HepG2 (cell line): ENCODE measurements around the gene RASGRP1. TPM values are rescaled to one million over a fixed set of nuclear protein-coding genes. Genes with fewer than 3 reads are reported as not detected.

ENCODE experiments used
- ATAC-seq: fragments of 200-7000 bp; cut with Tn5 transposase; 3 replicates; pipeline ENCODE4 v1.9.1; 2020; ENCODE audit warnings: mild to moderate bottlenecking, moderate library complexity
- BruUV-seq: library from RNA; stranded (reverse); fragments of 400-500 nt; replicated peaks from 2 replicates; lab custom pipeline; 2021; lab: Mats Ljungman, UMichigan
- CTCF ChIA-PET: fragments of 300-600 bp; formaldehyde crosslinking; extraction: SDS; loops from one replicate; lab custom pipeline; 2021; ENCODE audit warnings: low total read pairs, inconsistent platforms, low intra/inter-chr PET ratio; lab: Yijun Ruan, JAX
- POLR2A ChIA-PET: fragments of 350-600 bp; sonication (Branson Sonifier 250); formaldehyde crosslinking; loops from one replicate; lab custom pipeline; 2020; ENCODE audit warnings: antibody characterized with exemption, inconsistent platforms; lab: Yijun Ruan, JAX
- DNase-seq: peaks from one replicate; pipeline ENCODE4 v3.0.0-alpha.2; 2015; ENCODE audit warnings: low spot score
- FAIRE-seq: peaks from 3 replicates; lab custom pipeline; 2011; peaks lifted over from hg19 to GRCh38; lab: Jason Lieb, UNC
- H2AFZ ChIP-seq: one replicate; pipeline ENCODE4 v1.6.1; 2011; ENCODE audit warnings: low read length, inconsistent platforms
- H3K27ac ChIP-seq: fragments of 300-600 bp; 3 replicates; pipeline ENCODE4 v1.8.0; 2011; ENCODE audit warnings: mixed run types, mild to moderate bottlenecking, mixed read lengths, low read length, inconsistent platforms; ENCODE audit not compliant: insufficient read depth; ENCODE audit errors: extremely low read length
- H3K27me3 ChIP-seq, 2 experiments: fragments of 200-600 bp in 1 of 2; 2 replicates in 1 of 2; 3 replicates in 1 of 2; pipeline versions ENCODE4 v1.6.0 to v1.8.0; 2011; ENCODE audit warnings: low read length in 2 of 2, mild to moderate bottlenecking in 2 of 2, moderate library complexity in 2 of 2, inconsistent platforms in 1 of 2; ENCODE audit not compliant: insufficient read depth in 2 of 2, control insufficient read depth in 1 of 2
- H3K36me3 ChIP-seq, 2 experiments: fragments of 200-600 bp in 1 of 2; replicated peaks in 1 of 2; 2 replicates in 1 of 2; 3 replicates in 1 of 2; pipeline versions ENCODE4 v1.5.1 to v1.8.0; 2011; ENCODE audit warnings: low read length in 2 of 2, inconsistent platforms in 1 of 2; ENCODE audit not compliant: insufficient read depth in 2 of 2, control insufficient read depth in 1 of 2
- H3K4me1 ChIP-seq: 2 replicates; pipeline ENCODE4 v1.5.1; 2012; ENCODE audit warnings: low read length, inconsistent platforms; ENCODE audit not compliant: insufficient read depth
- H3K4me2 ChIP-seq: 2 replicates; pipeline ENCODE4 v1.6.0; 2011; ENCODE audit warnings: low read depth, low read length, inconsistent platforms
- H3K4me3 ChIP-seq, 3 experiments: fragments of 200-600 bp in 1 of 3; sonication (generic), shearing (Covaris generic) in 1 of 3; replicated peaks in 1 of 3; 2 replicates each; pipeline ENCODE4 v1.5.1; 2011 to 2016; ENCODE audit warnings: low read length in 3 of 3, inconsistent platforms in 2 of 3, low read depth in 2 of 3, mild to moderate bottlenecking in 2 of 3, control low read depth in 1 of 3, mixed read lengths in 1 of 3; ENCODE audit not compliant: insufficient read depth in 1 of 3
- H3K79me2 ChIP-seq: one replicate; pipeline ENCODE4 v1.6.1; 2011; ENCODE audit warnings: low read length, inconsistent platforms; ENCODE audit not compliant: insufficient read depth
- H3K9ac ChIP-seq: 2 replicates; pipeline ENCODE4 v1.6.0; 2011; ENCODE audit warnings: mild to moderate bottlenecking, low read depth, low read length, inconsistent platforms; ENCODE audit not compliant: insufficient read depth
- H3K9me3 ChIP-seq: 2 replicates; pipeline ENCODE4 v1.5.1; 2012; ENCODE audit warnings: mild to moderate bottlenecking, low read length
- H4K20me1 ChIP-seq: 2 replicates; pipeline ENCODE4 v1.6.0; 2011; ENCODE audit warnings: inconsistent platforms, mild to moderate bottlenecking, low read length, moderate library complexity; ENCODE audit not compliant: insufficient read depth
- ATF7-NPFF ChIP-seq: sonication (generic); formaldehyde crosslinking; IDR thresholded peaks from 2 replicates; pipeline ENCODE4 v1.8.1; 2023; ENCODE audit warnings: mild to moderate bottlenecking, low read depth, missing genetic modification reagents, moderate library complexity
- CEBPG ChIP-seq: IDR thresholded peaks from 2 replicates; pipeline ENCODE4 v1.6.1; 2016
- CERS6 ChIP-seq: sonication (generic); formaldehyde crosslinking; IDR thresholded peaks from 2 replicates; pipeline ENCODE4 v1.5.0; 2020; ENCODE audit warnings: missing genetic modification reagents
- FOXJ3 ChIP-seq: sonication (generic); formaldehyde crosslinking; IDR thresholded peaks from 2 replicates; pipeline ENCODE4 v1.4.0; 2020; ENCODE audit warnings: missing genetic modification reagents, mild to moderate bottlenecking, borderline replicate concordance
- HNF4G ChIP-seq, 2 experiments: sonication (generic) in 1 of 2; formaldehyde crosslinking in 1 of 2; IDR thresholded peaks; 2 replicates each; pipeline versions ENCODE4 v1.4.0 to v1.6.1; 2011 to 2020; ENCODE audit warnings: borderline replicate concordance in 2 of 2, low read depth in 2 of 2, mild to moderate bottlenecking in 2 of 2, low read length in 1 of 2, missing genetic modification reagents in 1 of 2, moderate library complexity in 1 of 2
- IRX3 ChIP-seq: sonication (generic); formaldehyde crosslinking; IDR thresholded peaks from 2 replicates; pipeline ENCODE4 v1.8.1; 2023; ENCODE audit warnings: mild to moderate bottlenecking, low read depth, missing genetic modification reagents, borderline replicate concordance
- ISX ChIP-seq: sonication (generic); formaldehyde crosslinking; conservative IDR thresholded peaks from 2 replicates; pipeline ENCODE4 v1.5.0; 2020; ENCODE audit warnings: missing genetic modification reagents
- JUND ChIP-seq: sonication (generic); formaldehyde crosslinking; IDR thresholded peaks from 2 replicates; pipeline ENCODE4 v1.8.0; 2022; ENCODE audit warnings: mild to moderate bottlenecking, missing genetic modification reagents
- NR0B2 ChIP-seq: sonication (generic); formaldehyde crosslinking; IDR thresholded peaks from 2 replicates; pipeline ENCODE4 v1.4.0; 2020; ENCODE audit warnings: mild to moderate bottlenecking, missing genetic modification reagents
- SATB2 ChIP-seq: sonication (generic); formaldehyde crosslinking; IDR thresholded peaks from 2 replicates; pipeline ENCODE4 v1.5.0; 2020; ENCODE audit warnings: missing genetic modification reagents
- SMC3 ChIP-seq: IDR thresholded peaks from 2 replicates; pipeline ENCODE4 v1.6.1; 2011; ENCODE audit warnings: low read length, improper control_type of control experiment
- SMYD3 ChIP-seq: sonication (generic); formaldehyde crosslinking; IDR thresholded peaks from 2 replicates; pipeline ENCODE4 v1.8.1; 2023; ENCODE audit warnings: mild to moderate bottlenecking, missing genetic modification reagents
- SNAPC2 ChIP-seq: sonication (generic); formaldehyde crosslinking; IDR thresholded peaks from 2 replicates; pipeline ENCODE4 v1.8.1; 2022; ENCODE audit warnings: mild to moderate bottlenecking, missing genetic modification reagents
- ZBED4 ChIP-seq: sonication (generic); formaldehyde crosslinking; IDR thresholded peaks from 2 replicates; pipeline ENCODE4 v1.4.0; 2020; ENCODE audit warnings: missing genetic modification reagents, borderline replicate concordance
- WGBS: methylation state at CpG from one replicate; pipeline ENCODE4 v1.1.6; 2017; ENCODE audit warnings: low lambda C conversion rate; 5-methylcytosine and 5-hydroxymethylcytosine counted together
- in situ Hi-C: cut with HindIII; loops from 2 replicates; pipeline ENCODE4 v1.10.0; 2017; ENCODE audit warnings: low pct_unique_long_range_greater_than_20kb; ENCODE audit not compliant: extremely low pct_ligation_motif_present
- intact Hi-C: fragments of 100-400 bp; cut with micrococcal nuclease; formaldehyde crosslinking; loops from one replicate; pipeline ENCODE4 v1.10.0; 2022; ENCODE audit not compliant: unreplicated experiment
- polyA plus RNA-seq, 8 experiments: library from polyadenylated mRNA; depleted of rRNA in 3 of 8; stranded (reverse) in 7 of 8; unstranded in 1 of 8; fragments of >200 nt; fragmentation: Illumina TruSeq in 4 of 8; extraction: Trizol in 4 of 8; gene quantifications; 2 replicates each; pipeline versions ENCODE4 v1.2.1 to v1.2.3, GENCODE V29; 2011 to 2016; ENCODE audit warnings: low read depth in 4 of 8, missing spikeins in 1 of 8, mixed read lengths in 1 of 8; ENCODE audit not compliant: insufficient read depth in 1 of 8
- total RNA-seq, 5 experiments: library from RNA; depleted of rRNA; stranded (reverse); fragments of >200 nt; fragmentation: Illumina TruSeq; extraction: Trizol; gene quantifications; 2 replicates each; pipeline ENCODE4 v1.2.3, GENCODE V29; 2016; ENCODE audit warnings: low read depth in 1 of 5

The RASGRP1 gene
- total and polyA plus RNA-seq, 2 of the 13 experiments (the other 11 are each of a cell fraction or from before 2014, with no cell fraction given) = 0.07 TPM; not detected in 1

- no peaks in the 10 kb centered on the region for H3K27me3 ChIP-seq
- ATAC-seq = no peak
- H3K4me2 ChIP-seq = no peak overlapping the region
- in situ Hi-C loops = no loop called here
- no peak overlapping the region for H2AFZ ChIP-seq
- H3K36me3 ChIP-seq = peaks cover 0 to 11% of the 10 kb centered on the region in 2 experiments; a peak in 4 of 5 replicates
- no peak for DNase-seq
- intact Hi-C loops = no loop called here
- CTCF ChIA-PET = no interaction called here
- TF ChIP-seq ATF7-NPFF (CRISPR knock-in tag) = no peak
- no peak for TF ChIP-seq CERS6 (CRISPR knock-in tag)
- TF ChIP-seq CEBPG (CRISPR knock-in tag) = no peak
- TF ChIP-seq SNAPC2 (CRISPR knock-in tag) = no peak
- TF ChIP-seq SATB2 (CRISPR knock-in tag) = no peak
- no peak for TF ChIP-seq SMYD3 (CRISPR knock-in tag)
- TF ChIP-seq IRX3 (CRISPR knock-in tag) = no peak
- TF ChIP-seq ISX (CRISPR knock-in tag) = no peak
- POLR2A ChIA-PET = no interaction called here
- FAIRE-seq = no peak
- H3K9me3 ChIP-seq = no peaks in the 10 kb centered on the region
- H3K9ac ChIP-seq = no peak overlapping the region
- no peak overlapping the region for H3K4me3 ChIP-seq
- no peaks in the 10 kb centered on the region for H4K20me1 ChIP-seq
- H3K79me2 ChIP-seq = no peaks in the 10 kb centered on the region
- 98% methylated on average over 5 of the region's 5 CpGs for WGBS
- no TSS peak for BruUV-seq
- H3K27ac ChIP-seq = no peak overlapping the region
- no peaks in the 10 kb centered on the region for H3K4me1 ChIP-seq
Observed at GRCh38 chr15:38481113-38481512, 83.5 kb downstream of the RASGRP1 start.

GRCh38 chr15:38479756-38480155 lies 84.9 kb downstream of the RASGRP1 start:
- Histone ChIP-seq H4K20me1 (no peaks in the 10 kb centered on the region), H3K27me3 (no peaks in the 10 kb centered on the region), H3K36me3 (peaks cover 2 to 23% of the 10 kb centered on the region in 2 experiments; a peak in 4 of 5 replicates), H3K79me2 (no peaks in the 10 kb centered on the region), H3K4me1 (no peaks in the 10 kb centered on the region), H3K9ac (no peak overlapping the region), H3K4me3 (no peak overlapping the region), H3K27ac (no peak overlapping the region), H3K4me2 (no peak overlapping the region), H2AFZ (no peak overlapping the region), H3K9me3 (no peaks in the 10 kb centered on the region)
- in situ Hi-C loops = loop anchor here (10.0 kb wide), 1 partner anchor 205 kb away; no protein-coding TSS in a partner anchor
- POLR2A ChIA-PET = no interaction called here
- CTCF ChIA-PET = no interaction called here
- no TSS peak for BruUV-seq
- no peak for FAIRE-seq
- intact Hi-C loops = loop anchor here (10.0 kb wide), 1 partner anchor 85 kb away; the partner anchor contains the start of gene RASGRP1
- WGBS = 91% methylated on average over 1 of the region's 1 CpG
- no peak for ATAC-seq
- no peak for DNase-seq
- TF ChIP-seq FOXJ3 (CRISPR knock-in tag) (no peak), HNF4G (IDR thresholded peaks at IDR 0.05; ENCODE audit: borderline replicate concordance, low read depth, low read length) (no peak), HNF4G (CRISPR knock-in tag; IDR thresholded peaks at IDR 0.05; ENCODE audit: borderline replicate concordance, low read depth) (no peak), JUND (CRISPR knock-in tag) (no peak), ZBED4 (CRISPR knock-in tag) (no peak), NR0B2 (CRISPR knock-in tag) (no peak), SMC3 (no peak)
